HG03139 (cell line): ENCODE data around the gene FASLG.

Experiments
- ATAC-seq: cut with Tn5 transposase; IDR thresholded peaks from one replicate; pipeline ENCODE4 v1.9.1; 2021; ENCODE audit not compliant: unreplicated experiment

FASLG gene

DNA sequence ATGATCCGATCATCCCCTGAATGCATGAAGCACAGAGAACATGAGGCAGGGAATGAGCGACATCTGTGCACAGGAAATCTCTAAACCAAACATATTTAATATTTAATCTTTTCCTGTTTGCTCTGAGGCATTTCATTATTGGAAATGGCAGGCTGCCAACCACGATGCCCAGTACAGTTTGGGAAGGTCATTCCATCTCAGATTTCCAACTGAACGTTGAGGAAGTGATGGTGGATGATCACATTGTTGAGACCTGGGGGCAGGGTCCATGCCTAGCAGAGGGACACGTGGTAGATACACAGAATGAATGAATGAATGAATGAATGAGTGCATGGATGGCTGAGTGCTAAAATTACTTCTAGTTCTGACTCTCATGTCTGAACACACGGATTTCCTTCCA lies 15.9 kb upstream of the FASLG start:
- no peak for ATAC-seq

GRCh38 chr1:172646653-172647052 lies 12.2 kb upstream of the FASLG start:
- no peak for ATAC-seq

GRCh38 chr1:172647110-172647564 lies 11.8 kb upstream of the FASLG start:
- no peak for ATAC-seq

- no peak for ATAC-seq
These were observed 10.9 kb upstream of the FASLG start for GRCh38 chr1:172647987-172648386.

GRCh38 chr1:172650474-172651193 lies 8.3 kb upstream of the FASLG start:
- ATAC-seq = no peak

DNA sequence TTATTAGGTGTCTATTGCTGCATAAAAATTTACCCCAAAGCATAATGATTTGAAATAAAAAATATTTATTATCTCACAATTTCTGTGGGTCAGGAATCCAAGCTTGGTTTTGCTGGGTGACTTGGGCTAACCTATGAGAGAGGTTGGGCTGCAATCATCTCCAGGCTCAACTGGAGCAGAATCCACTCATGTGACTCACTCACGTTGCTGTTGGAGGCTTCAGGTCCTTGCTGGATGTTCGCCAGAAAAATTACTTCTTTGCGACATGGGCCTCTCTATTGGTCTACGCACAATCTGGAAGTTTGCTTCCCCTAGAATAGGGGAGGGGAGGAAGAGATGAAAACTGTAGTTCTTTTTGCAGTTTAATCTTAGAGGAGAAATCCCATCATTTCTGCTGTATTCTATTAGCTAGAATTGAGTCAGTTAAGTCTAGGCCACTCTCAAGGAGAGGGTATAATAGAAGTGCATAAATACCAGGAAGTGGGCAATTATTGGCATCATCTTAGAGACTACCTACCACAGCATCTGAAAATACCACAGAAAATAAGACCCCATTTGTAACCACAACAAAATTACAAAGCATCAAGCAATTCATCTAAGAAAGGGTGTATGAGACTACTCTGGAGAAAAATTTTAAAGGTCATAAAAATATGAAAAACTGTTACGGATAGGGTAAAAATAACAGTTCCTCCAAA lies 5.7 kb upstream of the FASLG start:
- no peak for ATAC-seq

- no peak for ATAC-seq
These were observed 4.4 kb upstream of the FASLG start for GRCh38 chr1:172654535-172654934.

DNA sequence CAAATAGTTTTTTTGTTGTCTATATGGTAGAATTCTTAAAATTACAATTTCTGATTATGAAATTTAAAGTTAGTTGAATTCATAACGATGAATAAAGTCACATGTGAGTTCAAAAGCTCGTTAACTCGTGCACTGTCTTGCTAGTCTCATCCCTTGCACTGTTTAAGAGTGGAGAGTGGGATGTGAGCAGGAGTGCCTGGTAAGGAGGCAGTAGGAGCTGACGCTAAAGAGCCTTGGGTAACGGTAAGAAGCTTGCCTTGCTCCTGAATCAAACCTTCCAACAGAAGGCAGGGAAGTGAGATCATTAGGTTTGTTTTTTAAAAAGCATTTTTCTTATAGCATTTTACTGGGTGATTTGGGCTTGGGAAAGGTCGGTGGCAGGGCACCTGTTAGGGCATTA lies 2.3 kb upstream of the FASLG start:
- ATAC-seq = no peak

GRCh38 chr1:172657586-172657985 lies 1.3 kb upstream of the FASLG start:
- ATAC-seq = no peak

GRCh38 chr1:172661107-172661506 lies 2.2 kb downstream of the FASLG start:
- ATAC-seq = no peak

DNA sequence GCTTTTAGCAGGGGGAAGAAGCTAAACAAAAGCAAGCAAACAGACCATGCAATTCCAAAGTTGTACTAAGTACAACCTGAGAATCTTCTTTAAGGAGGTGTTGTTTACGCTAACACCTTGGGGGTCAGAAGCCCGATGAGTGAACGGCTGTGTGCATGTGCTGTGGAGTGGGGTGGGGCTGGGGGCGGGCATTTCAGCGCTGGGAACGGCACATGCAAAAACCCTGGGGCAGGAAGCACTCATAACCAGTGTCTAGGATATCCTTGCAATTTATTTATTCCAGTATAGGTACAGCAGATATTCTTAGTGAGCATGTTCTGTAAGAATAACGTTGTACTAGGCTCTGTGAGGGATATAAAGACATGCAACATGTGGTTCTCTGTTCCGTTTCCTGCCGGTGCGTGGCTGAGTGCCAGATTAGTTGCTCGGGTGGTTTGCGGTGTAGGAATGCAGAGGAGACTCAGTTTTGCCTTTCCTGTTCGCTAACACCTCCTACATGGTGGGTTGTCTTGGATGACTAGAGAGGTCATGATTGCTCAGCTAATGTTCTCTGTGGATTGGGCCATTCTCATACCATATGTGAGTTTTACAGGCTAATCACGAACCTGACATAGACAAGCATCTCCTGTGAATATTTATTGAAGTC lies 3.7 kb downstream of the FASLG start:
- peak; percentile 84 for ATAC-seq

DNA sequence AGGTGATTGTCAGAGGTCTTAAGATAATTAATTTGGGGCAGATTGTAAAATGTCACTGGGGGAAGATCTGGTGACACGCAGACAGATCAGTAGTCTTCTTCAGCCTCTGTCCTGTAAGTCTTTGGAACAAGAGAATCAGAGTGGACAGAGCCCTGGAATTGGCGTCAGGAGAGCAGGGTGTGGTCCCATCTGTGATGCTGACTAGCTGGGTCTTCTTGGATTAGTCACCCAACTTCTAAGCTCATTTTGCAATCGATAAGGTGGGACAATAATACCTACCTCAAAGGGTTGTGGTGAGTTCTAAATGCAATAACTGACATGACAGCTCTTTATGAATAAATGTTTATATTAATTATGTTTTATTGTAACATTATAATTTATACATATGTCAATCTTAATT lies 4.8 kb downstream of the FASLG start:
- no peak for ATAC-seq

DNA sequence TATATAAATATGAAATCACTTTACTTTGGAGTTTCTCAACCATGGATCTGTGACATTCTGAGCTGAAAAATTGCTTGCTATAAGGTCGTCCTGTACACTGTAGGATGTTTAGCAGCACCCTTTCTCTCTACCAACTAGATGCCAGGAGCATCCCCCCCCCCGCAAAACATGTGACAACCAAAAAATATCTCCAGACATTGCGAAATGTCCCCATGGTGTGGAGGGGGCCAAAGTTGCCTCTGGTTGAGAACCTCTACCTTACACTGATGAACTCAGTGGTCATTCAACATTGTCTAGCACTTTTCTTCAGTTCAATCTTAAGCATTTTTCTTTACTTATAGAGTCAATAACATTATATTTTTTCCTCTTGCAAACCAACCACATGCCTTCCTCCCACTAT lies 9.2 kb downstream of the FASLG start:
- no peak for ATAC-seq

GRCh38 chr1:172669011-172669410 lies 10.1 kb downstream of the FASLG start:
- ATAC-seq = no peak

- no peak for ATAC-seq
These were observed 11.4 kb downstream of the FASLG start for GRCh38 chr1:172670316-172670715.

DNA sequence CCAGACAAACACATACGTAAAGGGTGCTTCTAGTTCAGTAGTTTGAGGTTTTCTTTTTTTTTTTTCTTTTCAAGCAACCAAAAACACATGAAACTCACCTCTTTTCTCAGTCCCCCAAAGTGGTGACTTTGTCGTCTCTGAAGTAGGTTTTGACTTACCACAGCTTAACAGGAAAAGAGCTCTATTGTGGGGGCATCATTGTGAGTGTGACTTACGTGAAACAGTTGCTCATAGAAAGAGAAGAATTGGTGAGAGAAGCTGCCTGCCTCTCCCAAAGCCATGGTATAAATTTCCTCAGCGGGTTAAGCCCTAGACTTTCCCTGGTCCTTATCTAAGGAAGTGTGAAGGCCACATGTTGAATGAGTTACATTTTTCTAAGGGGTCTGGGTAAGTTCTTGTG lies 11.9 kb downstream of the FASLG start:
- ATAC-seq = no peak

DNA sequence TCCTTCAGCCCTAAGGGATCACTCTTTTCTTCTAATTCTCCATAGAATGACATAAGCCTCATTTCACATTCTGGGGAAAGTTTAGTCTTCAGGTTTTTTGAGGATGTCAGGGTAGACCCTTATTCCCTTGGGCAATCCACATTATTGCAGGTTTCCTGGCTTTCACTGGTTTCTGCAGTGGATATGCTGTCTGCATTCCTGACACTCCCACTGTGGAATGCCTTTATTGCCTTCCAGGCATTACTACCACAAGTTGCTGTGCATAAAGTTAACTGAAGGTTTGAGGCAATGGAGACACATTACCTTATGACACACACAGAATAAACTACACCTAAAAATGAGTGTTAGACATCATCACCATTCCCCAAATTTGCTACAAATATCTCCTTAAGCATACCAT lies 12.7 kb downstream of the FASLG start:
- ATAC-seq = no peak

DNA sequence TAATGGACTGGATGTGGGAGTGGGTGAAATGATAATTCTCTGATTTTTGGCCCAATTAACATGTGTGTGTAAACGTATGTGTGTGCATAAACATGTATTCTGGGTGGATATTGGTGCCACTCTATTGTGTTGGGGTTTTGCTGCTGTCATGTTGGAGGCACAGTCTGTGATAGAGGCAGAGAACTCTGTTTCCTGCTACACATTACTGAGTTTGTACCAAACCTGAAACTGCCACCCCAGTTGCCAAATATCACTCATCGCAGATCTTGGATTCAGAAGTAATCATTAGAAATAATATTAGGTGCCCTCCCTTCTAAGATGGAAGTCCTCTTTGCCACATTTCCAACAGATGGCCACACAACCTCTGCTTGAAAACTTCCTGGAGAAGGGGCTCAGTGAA lies 13.8 kb downstream of the FASLG start:
- no peak for ATAC-seq

GRCh38 chr1:172673761-172674160 lies 14.9 kb downstream of the FASLG start:
- no peak for ATAC-seq

DNA sequence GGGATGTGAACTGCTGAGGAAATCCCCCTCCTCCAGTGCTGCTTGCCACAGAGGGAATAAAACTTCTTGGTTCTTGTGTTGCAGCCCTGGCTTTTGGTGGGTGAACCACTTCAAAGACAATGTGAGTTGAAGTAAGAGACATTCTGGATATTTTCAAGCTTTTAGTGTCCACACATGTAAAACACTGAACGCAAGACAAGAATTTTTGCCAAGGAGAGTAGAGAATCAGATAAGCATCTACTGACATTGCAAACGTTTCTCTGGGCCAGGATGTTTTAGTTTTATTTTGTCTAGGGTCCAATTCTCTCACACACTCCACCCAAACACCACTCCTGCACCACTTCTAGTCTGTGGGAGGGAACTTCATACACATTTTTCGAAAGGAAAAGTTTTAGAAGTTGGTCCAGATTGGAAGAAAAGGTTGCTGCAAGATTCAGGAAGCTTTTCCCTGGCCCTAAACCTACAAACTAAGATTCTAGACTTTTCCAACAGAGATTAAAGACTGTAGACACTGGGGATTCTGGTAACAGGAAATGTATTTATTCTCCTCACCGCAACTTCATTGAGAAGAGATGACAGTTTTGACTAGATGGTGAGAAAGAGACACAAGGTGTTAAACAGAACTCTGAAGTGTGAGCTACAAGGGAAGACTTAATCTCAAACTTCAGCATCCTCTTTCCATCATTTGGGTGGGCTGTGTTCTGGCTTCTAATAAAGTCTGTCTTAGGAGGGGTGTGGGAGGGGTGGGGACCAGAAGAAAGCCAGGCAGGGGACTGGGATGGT lies 16.1 kb downstream of the FASLG start:
- ATAC-seq = no peak

DNA sequence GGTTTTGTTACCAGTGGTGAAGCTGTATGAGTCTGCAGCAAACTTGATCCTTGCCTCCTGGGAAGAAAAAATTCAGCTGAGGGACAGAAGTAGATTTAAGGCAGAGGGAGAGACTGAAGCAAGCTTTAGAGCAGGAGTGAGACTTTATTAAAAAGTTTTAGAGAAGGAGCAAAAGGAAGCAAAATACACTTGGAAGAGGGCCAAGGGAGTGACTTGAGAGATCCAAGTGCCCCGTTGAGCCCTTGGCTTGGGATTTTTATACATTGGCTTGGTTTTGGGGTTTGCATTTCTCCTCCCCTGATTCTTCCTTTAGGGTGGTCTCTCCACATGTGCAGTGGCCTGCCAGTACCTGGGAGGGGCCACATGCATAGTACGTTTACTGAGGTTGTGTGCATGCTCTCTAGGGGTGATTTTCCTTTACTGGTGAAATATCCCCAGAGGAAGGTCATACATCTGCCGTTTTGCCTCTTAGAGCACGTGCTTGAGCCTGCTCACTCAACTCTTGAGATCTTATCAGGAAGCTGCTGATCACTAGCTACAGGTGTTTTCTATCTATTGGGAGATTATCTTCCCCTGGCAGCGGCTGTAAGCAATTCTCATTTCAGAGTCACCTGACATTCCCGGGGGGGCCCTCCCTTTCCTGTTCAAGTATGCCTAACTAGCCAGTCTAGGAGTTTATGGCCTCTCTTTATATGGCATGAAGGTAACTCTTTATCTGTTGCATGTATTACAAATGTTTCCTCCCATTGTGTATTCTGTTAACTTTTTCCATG lies 20.3 kb downstream of the FASLG start:
- ATAC-seq = no peak
